DND-41 (cell line): ENCODE data around the gene NOTCH4.

Experiments
- CTCF ChIP-seq: IDR thresholded peaks from 2 replicates; pipeline ENCODE4 v1.5.1; 2012; ENCODE audit warnings: borderline replicate concordance, low read length, moderate library complexity, mild to moderate bottlenecking; ENCODE audit not compliant: poor library complexity, severe bottlenecking; ENCODE audit errors: extremely low read depth
- EZH2 ChIP-seq: IDR thresholded peaks from 3 replicates; pipeline ENCODE4 v1.6.1; 2012; ENCODE audit warnings: borderline replicate concordance, low read depth, mild to moderate bottlenecking, moderate library complexity, low read length, inconsistent platforms; ENCODE audit not compliant: severe bottlenecking

DNA sequence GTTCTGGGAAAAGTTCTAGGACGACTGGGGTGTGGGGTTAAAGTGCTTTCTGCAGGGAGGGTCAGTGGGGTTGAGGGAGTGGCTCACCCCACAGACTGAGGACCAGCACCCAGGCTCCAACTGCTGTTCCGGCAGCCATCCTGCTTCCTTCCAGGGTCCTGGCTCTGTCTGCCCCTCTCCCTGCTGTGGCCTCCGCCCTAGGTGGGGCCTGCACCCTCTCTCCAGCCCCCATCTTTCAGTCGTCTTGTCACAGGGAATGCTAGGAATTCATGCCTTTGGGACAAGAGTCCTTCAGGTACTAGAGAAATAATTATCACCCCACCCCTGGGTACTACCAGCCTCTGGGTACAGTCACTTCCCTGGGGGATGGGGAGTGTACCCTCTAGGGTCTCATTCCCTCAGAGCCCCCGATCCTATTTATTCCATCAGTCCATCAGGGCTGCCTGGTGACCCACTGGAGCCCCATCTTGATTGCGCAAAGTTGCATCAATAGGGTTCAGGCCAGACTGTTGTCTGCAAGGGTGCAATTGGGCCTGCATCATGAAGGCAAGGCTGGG is 39.7 kb downstream of the NOTCH4 start, which contains the start of gene AGER:
- TF ChIP-seq EZH2, result no peak
- no peak for TF ChIP-seq CTCF
